GM18909 (cell line): ENCODE data around the gene MAPK7.

Experiments used
- ATAC-seq: cut with Tn5 transposase; IDR thresholded peaks from one replicate; pipeline ENCODE4 v1.9.1; 2021; ENCODE audit warnings: mild to moderate bottlenecking; ENCODE audit not compliant: unreplicated experiment, poor library complexity

MAPK7 gene

GRCh38 chr17:19414396-19415280, 36.3 kb downstream of the MAPK7 start:
- ATAC-seq = no peak

DNA sequence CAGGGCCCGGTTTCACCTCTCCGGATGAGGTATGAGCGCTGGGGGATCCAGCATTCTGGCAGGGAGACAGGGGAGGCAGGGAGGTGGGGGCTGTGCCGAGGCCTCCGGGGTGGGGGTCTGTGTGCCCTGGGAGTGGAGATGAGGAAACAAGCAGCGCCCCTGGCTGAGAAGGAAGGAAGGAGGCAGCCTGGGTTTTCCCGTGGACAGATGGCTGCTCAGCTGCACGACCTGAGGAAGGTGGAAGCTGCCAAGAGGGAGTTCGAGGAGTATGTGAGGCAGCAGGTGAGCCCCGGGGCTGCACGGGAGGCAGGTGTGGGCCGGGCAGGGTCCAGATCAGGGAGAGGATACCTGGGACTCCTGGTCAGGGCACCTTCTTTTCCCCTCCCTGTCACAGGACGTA, 37.0 kb downstream of the MAPK7 start:
- no peak for ATAC-seq

- ATAC-seq = no peak
Observed at GRCh38 chr17:19415806-19416775, 37.8 kb downstream of the MAPK7 start.

DNA sequence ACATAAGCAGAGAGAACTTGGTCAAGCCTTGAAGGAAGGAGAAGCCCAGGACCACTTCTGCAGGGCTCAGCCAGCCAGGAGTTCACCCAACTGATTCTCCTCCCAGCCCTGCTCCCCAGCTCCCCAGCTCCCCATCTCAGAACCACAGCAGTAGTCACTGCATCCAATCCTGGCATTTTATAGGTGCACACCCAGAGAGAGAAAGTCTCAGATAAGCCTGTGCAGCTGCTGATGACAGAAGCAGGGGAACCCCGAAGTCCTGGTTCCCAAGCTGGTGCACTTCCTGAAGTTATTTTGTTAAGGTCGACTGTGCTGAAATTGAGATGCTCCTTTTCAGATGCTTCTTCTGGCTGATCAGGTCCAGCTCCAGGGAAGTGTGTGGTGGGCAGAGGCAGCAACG, 39.3 kb downstream of the MAPK7 start:
- no peak for ATAC-seq

DNA sequence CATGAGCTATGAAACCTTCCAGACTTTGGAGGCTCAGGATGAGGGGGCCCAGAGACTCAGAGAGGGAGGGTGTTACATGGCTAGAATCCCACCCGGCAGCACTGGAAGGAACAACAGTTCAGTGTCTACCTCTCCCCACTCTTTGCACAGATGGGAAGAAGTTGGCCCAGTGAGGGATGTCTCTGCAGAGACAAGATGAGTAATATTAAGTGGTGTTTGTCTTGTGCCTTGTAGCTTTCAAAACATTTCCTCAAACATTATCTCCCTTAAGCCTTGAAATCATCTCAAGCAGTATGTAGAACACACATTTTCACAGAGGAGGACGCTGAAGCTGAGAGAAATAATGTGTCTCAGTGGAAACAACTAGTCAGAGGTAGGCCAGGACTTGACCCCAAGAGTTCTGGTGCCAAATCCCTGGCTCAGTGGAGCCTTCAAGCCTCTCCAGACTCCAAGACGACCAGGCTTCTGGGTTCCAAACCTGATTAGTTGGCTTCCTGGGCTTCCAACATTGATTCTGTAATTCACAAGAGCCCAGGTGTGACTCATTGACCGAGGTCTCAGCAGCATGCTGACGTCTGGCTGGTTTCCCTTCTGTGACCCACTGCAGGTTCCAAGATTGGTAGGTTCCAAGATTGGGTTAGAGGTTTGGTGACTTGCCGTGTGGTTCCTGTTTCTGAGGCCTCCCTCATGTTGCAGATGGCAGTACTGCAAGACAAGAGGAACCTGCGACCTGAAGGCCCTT, 40.1 kb downstream of the MAPK7 start:
- ATAC-seq = no peak

DNA sequence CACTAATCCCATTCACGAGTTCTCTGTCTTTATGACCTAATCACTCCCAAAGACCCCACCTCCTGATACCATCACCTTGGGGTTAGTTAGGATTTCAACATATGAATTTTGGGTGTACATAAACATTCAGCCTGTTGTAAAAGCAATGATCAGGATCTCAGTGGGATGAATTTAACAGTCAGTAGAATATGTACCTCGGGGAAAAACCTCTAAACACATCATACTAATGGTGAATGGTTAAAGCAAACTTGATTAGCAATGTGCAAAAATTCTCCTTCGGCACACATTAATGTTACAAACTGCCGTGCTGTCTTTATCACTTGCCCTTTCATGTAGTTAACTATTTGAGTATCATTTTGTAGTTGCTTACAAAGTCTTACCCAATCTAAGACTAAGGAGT, 42.9 kb downstream of the MAPK7 start:
- ATAC-seq = no peak

DNA sequence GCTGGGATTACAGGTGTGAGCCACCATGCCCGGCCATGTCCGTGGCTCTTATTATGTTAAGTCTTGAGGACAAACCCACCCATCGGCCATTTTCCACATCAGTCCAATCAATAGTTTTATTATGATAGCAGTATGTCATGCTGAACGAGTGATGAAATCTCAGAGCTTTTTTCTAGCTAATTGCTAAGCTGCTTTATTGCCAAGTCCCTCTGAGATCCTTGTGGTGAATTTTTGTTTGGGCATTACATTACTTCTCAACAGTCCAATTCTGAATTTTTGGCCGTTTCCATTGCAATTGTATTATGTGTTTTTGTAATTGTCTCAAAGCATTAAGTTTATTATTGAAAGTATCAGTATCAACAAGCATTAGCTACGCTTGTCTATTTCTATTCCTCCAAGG, 43.6 kb downstream of the MAPK7 start:
- no peak for ATAC-seq

DNA sequence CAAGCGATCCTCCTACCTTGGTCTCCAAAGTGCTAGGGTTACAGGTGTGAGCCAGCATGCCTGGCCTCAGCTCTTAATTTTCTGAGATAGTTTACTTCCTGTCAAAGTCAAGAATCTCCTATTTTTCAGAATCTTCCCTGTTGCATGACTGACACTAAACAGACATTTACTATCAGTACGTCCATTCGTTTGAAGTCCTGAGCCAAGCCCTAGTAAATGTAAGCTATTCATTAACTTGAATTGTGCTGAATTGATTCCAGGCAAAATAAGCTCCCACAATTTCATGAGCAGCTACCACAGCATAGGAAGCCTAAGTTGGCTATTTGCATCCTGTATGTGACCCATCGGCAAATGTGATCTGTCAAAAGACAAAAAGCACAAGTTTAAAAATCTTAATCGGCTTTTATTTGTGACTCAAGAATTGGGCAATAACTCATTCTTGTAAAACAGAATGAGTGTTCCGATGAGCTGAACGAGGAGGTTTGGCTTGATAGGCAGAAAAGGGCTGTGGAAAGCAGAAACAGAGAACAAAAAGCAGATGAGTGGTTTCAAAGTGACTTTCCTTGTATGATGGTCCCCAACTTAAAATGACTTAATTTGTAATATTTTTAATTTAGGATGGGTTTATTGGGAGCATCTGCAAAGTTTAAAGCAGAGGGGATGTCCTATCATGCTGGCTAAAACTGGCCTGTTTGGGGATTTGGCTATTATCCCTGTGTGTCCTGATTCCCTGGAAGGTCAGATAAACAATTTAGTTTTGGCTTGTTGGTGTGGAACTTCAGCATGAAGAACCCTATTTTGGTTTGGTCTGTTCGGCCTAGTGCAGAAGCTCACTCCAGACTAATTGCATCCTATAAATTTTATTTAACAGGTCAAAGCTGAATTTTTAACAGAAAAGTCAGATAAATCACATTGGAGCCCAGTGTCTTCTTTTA, 46.9 kb downstream of the MAPK7 start:
- ATAC-seq = no peak

DNA sequence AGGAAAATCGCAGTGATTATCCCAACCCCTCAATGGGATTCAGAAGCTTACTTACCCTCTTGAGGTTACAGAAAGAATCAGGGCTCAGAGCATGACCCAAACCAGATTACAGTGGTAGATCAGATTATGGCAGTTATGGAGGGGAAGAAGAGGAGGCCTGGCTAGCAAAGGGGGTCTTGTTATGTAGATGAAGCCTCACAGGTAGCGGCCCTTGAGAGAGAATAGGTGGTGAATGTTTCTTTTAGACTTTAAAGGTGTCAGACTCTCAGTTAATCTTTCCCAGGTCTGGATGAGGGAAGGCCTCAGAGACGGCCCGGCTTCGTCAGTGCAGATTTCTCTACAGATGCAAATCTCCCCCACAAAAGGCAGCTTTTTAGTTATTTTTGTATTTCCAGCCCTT, 48.3 kb downstream of the MAPK7 start:
- no peak for ATAC-seq

- no peak for ATAC-seq
Observed at GRCh38 chr17:19431691-19432090, 53.4 kb downstream of the MAPK7 start.
